Endothelial cell of umbilical vein (primary cell): Measurements from ENCODE around the gene ZBTB4. TPM values are rescaled to one million over a fixed set of nuclear protein-coding genes. Genes with fewer than 3 reads are reported as not detected.

Experiments
- BruUV-seq: library from RNA; stranded (reverse); fragments of 400-500 nt; replicated peaks from 2 replicates; lab custom pipeline; 2021; lab: Mats Ljungman, UMichigan
- CTCF ChIA-PET: fragments of 300-600, 350-600 bp; sonication (Branson Sonifier 250); formaldehyde crosslinking; loops from one replicate; lab custom pipeline; 2021; ENCODE audit warnings: antibody characterized with exemption, inconsistent platforms; lab: Charles Lee
- POLR2A ChIA-PET: fragments of 300-600, 350-600 bp; sonication (Branson Sonifier 250); formaldehyde crosslinking; loops from one replicate; lab custom pipeline; 2021; ENCODE audit warnings: antibody characterized with exemption, inconsistent platforms; lab: Charles Lee
- DNase-seq: peaks from one replicate; pipeline ENCODE4 v3.0.0-alpha.2; 2011; ENCODE audit warnings: low read depth, low spot score
- FAIRE-seq: peaks from 2 replicates; lab custom pipeline; 2011; peaks lifted over from hg19 to GRCh38; lab: Jason Lieb, UNC
- H2AFZ ChIP-seq: 2 replicates; pipeline ENCODE4 v1.6.0; 2012; ENCODE audit warnings: low read depth, low read length, control low read depth, inconsistent platforms
- H3K27ac ChIP-seq: 2 replicates; pipeline ENCODE4 v1.5.1; 2011; ENCODE audit warnings: low read depth, mild to moderate bottlenecking, control low read depth, low read length, moderate library complexity; ENCODE audit not compliant: insufficient read depth
- H3K27me3 ChIP-seq, 2 experiments: 2 replicates each; pipeline versions ENCODE4 v1.6.0 to v1.6.1; 2011; ENCODE audit warnings: low read length in 2 of 2, mixed read lengths in 1 of 2; ENCODE audit not compliant: control insufficient read depth in 2 of 2, insufficient read depth in 2 of 2
- H3K36me3 ChIP-seq, 2 experiments: 2 replicates in 1 of 2; 3 replicates in 1 of 2; pipeline ENCODE4 v1.5.1; 2011; ENCODE audit warnings: low read length in 2 of 2, mild to moderate bottlenecking in 1 of 2, moderate library complexity in 1 of 2; ENCODE audit not compliant: control insufficient read depth in 2 of 2, insufficient read depth in 2 of 2; ENCODE audit errors: extremely low read depth in 1 of 2
- H3K4me1 ChIP-seq: 3 replicates; pipeline ENCODE4 v1.5.1; 2011; ENCODE audit warnings: mild to moderate bottlenecking, low read length; ENCODE audit not compliant: control insufficient read depth, insufficient read depth; ENCODE audit errors: extremely low read depth
- H3K4me2 ChIP-seq: 2 replicates; pipeline ENCODE4 v1.6.1; 2011; ENCODE audit warnings: low read length, control low read depth, mixed read lengths; ENCODE audit not compliant: insufficient read depth
- H3K4me3 ChIP-seq, 3 experiments: fragments of 200-600 bp in 1 of 3; sonication (generic), shearing (Covaris generic) in 1 of 3; replicated peaks in 1 of 3; 2 replicates each; pipeline ENCODE4 v1.5.1; 2011 to 2016; ENCODE audit warnings: control low read depth in 3 of 3, low read length in 3 of 3, mild to moderate bottlenecking in 2 of 3, inconsistent platforms in 1 of 3, low read depth in 1 of 3, moderate library complexity in 1 of 3; ENCODE audit not compliant: insufficient read depth in 1 of 3
- H3K79me2 ChIP-seq: 2 replicates; pipeline ENCODE4 v1.6.0; 2012; ENCODE audit warnings: low read length, inconsistent platforms; ENCODE audit not compliant: control insufficient read depth, insufficient read depth
- H3K9ac ChIP-seq: replicated peaks from 2 replicates; pipeline ENCODE3; 2011; ENCODE audit warnings: low read length, control low read depth; ENCODE audit not compliant: insufficient read depth; ENCODE audit errors: extremely low read depth
- H3K9me1 ChIP-seq: replicated peaks from 3 replicates; pipeline ENCODE4 v1.6.0; 2011; ENCODE audit warnings: mild to moderate bottlenecking, low read length; ENCODE audit not compliant: control insufficient read depth, insufficient read depth; ENCODE audit errors: extremely low read depth
- H3K9me3 ChIP-seq: replicated peaks from 2 replicates; pipeline ENCODE4 v1.5.1; 2012; ENCODE audit warnings: low read length, inconsistent platforms; ENCODE audit not compliant: control insufficient read depth, insufficient read depth
- H4K20me1 ChIP-seq: replicated peaks from 2 replicates; pipeline ENCODE3; 2011; ENCODE audit warnings: mild to moderate bottlenecking, low read length; ENCODE audit not compliant: control insufficient read depth, insufficient read depth; ENCODE audit errors: extremely low read depth
- EZH2 ChIP-seq: IDR thresholded peaks from 2 replicates; pipeline ENCODE4 v1.6.1; 2012; ENCODE audit warnings: borderline replicate concordance, low read depth, mild to moderate bottlenecking, moderate library complexity, low read length, inconsistent platforms; ENCODE audit not compliant: severe bottlenecking
- FOS ChIP-seq: IDR thresholded peaks from 2 replicates; pipeline ENCODE4 v1.6.1; 2011; ENCODE audit warnings: mild to moderate bottlenecking, low read length, moderate library complexity, borderline replicate concordance; ENCODE audit not compliant: insufficient read depth
- GATA2 ChIP-seq: IDR thresholded peaks from 2 replicates; pipeline ENCODE4 v1.7.0; 2011; ENCODE audit warnings: low read depth, mild to moderate bottlenecking, moderate library complexity, mixed read lengths, low read length; ENCODE audit not compliant: insufficient read length, insufficient read depth
- JUN ChIP-seq: IDR thresholded peaks from 2 replicates; pipeline ENCODE4 v1.6.1; 2011; ENCODE audit warnings: borderline replicate concordance, low read depth; ENCODE audit not compliant: insufficient read length, insufficient read depth
- POLR2AphosphoS5 ChIP-seq: IDR thresholded peaks from 2 replicates; pipeline ENCODE4 v1.6.1; 2012; ENCODE audit warnings: low read depth, mild to moderate bottlenecking, control low read depth, low read length, moderate library complexity; ENCODE audit not compliant: insufficient read depth
- dilution Hi-C: fragments of 300-500 bp; cut with MboI; formaldehyde crosslinking; loops from one replicate; pipeline ENCODE4 v1.15.0; 2019; ENCODE audit warnings: low sequenced_read_pairs; ENCODE audit not compliant: extremely low pct_ligation_motif_present
- intact Hi-C: fragments of 100-400 bp; cut with micrococcal nuclease; formaldehyde crosslinking; loops from one replicate; pipeline ENCODE4 v1.10.0; 2022
- polyA plus RNA-seq, 4 experiments: library from polyadenylated mRNA; depleted of rRNA in 3 of 4; stranded (reverse) in 3 of 4; unstranded in 1 of 4; fragments of >200 nt; gene quantifications; 2 replicates each; pipeline versions ENCODE4 v1.2.1 to v1.2.3, GENCODE V29; 2011 to 2012; ENCODE audit warnings: missing spikeins in 1 of 4
- total RNA-seq: library from RNA; stranded (reverse); gene quantifications from 2 replicates; pipeline ENCODE4 v1.2.3, GENCODE V29; 2021
- TF ChIP-seq, protein P1 (sequence below), 2 donors: IDR thresholded peaks; 1 replicate in 1 of 2; 2 replicates in 1 of 2; pipeline ENCODE4 v1.5.1; 2011; ENCODE audit warnings: low read length in 2 of 2, mild to moderate bottlenecking in 2 of 2, moderate library complexity in 2 of 2, control low read depth in 1 of 2, inconsistent platforms in 1 of 2, low read depth in 1 of 2; ENCODE audit not compliant: insufficient read depth in 1 of 2; ENCODE audit errors: extremely low read depth in 1 of 2

Gene ZBTB4
- total and polyA plus RNA-seq, 2 donors (not counting 3 experiments of a cell fraction or from before 2014, with no cell fraction given), result 15.1 to 26.5 TPM

DNA sequence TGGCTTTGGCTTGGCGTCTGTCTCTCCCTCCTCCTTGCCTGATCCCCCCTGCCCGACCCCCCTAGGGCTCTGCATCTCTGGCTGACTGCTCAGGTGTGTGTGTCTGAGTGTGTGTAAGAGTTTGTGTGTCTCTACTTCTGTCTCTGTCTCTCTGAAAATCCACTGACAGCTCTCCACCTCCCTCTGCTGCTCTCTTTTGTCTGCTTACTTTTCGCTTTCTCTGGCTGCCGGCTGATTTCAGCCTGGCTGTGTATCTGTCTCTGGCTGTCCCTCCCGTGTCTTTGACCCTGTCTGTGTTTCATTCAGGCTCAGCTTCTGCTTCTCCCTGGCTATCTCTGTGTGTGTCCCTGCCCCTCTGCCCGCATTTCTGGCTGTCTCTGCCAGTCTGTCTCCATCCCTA, 63.1 kb downstream of the ZBTB4 start:
- Histone ChIP-seq H2AFZ (no peak overlapping the region), H3K36me3 (peaks cover 0 to 2% of the 10 kb centered on the region in 2 experiments), H3K79me2 (no peaks in the 10 kb centered on the region), H3K9ac (no peak overlapping the region), H4K20me1 (no peaks in the 10 kb centered on the region), H3K9me1 (no peaks in the 10 kb centered on the region), H3K27me3 (no peaks in the 10 kb centered on the region), H3K9me3 (no peaks in the 10 kb centered on the region), H3K4me3 (no peak overlapping the region), H3K4me1 (no peaks in the 10 kb centered on the region), H3K4me2 (no peak overlapping the region), H3K27ac (no peak overlapping the region)
- no peak for DNase-seq
- BruUV-seq, result no TSS peak
- intact Hi-C loops (no loop called here), dilution Hi-C loops (no loop called here)
- POLR2A ChIA-PET, result no interaction called here
- CTCF ChIA-PET, result interaction anchor here (1.2 to 2.2 kb wide), 2 partner anchors 12 to 60 kb away, joined by 5 to 6 read pairs; partner anchors contain the start of gene TMEM256
- no peak for TF ChIP-seq FOS
- TF ChIP-seq JUN, result no peak
- TF ChIP-seq POLR2AphosphoS5, result no peak
- no peak for TF ChIP-seq EZH2
- TF ChIP-seq GATA2, result no peak
- TF ChIP-seq, protein P1, sequence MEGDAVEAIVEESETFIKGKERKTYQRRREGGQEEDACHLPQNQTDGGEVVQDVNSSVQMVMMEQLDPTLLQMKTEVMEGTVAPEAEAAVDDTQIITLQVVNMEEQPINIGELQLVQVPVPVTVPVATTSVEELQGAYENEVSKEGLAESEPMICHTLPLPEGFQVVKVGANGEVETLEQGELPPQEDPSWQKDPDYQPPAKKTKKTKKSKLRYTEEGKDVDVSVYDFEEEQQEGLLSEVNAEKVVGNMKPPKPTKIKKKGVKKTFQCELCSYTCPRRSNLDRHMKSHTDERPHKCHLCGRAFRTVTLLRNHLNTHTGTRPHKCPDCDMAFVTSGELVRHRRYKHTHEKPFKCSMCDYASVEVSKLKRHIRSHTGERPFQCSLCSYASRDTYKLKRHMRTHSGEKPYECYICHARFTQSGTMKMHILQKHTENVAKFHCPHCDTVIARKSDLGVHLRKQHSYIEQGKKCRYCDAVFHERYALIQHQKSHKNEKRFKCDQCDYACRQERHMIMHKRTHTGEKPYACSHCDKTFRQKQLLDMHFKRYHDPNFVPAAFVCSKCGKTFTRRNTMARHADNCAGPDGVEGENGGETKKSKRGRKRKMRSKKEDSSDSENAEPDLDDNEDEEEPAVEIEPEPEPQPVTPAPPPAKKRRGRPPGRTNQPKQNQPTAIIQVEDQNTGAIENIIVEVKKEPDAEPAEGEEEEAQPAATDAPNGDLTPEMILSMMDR (IDR thresholded peaks at IDR 0.05; ENCODE audit: extremely low read depth in 1 of 2, insufficient read depth in 1 of 2, low read depth in 1 of 2, low read length in 2 of 2), result no peak
- FAIRE-seq, result no peak
